ENCODE measurements around the gene HERC2. TPM values are rescaled to one million over a fixed set of nuclear protein-coding genes. Genes with fewer than 3 reads are reported as not detected.
"Not testable (repeated sequence)": the region's sequence is repeated elsewhere in the genome, so short reads cannot be mapped to it uniquely, and the experiment has no call there.

Gene HERC2
- polyA plus RNA-seq, 3 donors, result 42.2 to 47.2 (median 46.8) TPM

GRCh38 chr15:28286031-28286430, 35.9 kb downstream of the HERC2 start:
- no peak for DNase-seq (ENCODE audit: low read depth in 3 of 3, low spot score in 2 of 3)

- no peak for DNase-seq (ENCODE audit: low read depth in 3 of 3, low spot score in 2 of 3)
Measured at GRCh38 chr15:28281876-28282275, 40.1 kb downstream of the HERC2 start.

GRCh38 chr15:28274635-28275034, 47.3 kb downstream of the HERC2 start:
- DNase-seq (ENCODE audit: low read depth in 3 of 3, low spot score in 2 of 3), result no peak

- DNase-seq (ENCODE audit: low read depth in 3 of 3, low spot score in 2 of 3), result peak in 1 of 3 donors; percentile 8
Measured at GRCh38 chr15:28273873-28274610, 47.9 kb downstream of the HERC2 start.

- no peak for DNase-seq (ENCODE audit: low read depth in 3 of 3, low spot score in 2 of 3)
Measured at GRCh38 chr15:28273468-28273867, 48.5 kb downstream of the HERC2 start.

GRCh38 chr15:28272587-28272986, 49.4 kb downstream of the HERC2 start:
- DNase-seq (ENCODE audit: low read depth in 3 of 3, low spot score in 2 of 3), result no peak

GRCh38 chr15:28271697-28272260, 50.2 kb downstream of the HERC2 start:
- no peak for DNase-seq (ENCODE audit: low read depth in 3 of 3, low spot score in 2 of 3)

- no peak for DNase-seq (ENCODE audit: low read depth in 3 of 3, low spot score in 2 of 3)
Measured at GRCh38 chr15:28269097-28269496, 52.9 kb downstream of the HERC2 start.

GRCh38 chr15:28267727-28268126, 54.3 kb downstream of the HERC2 start:
- no peak for DNase-seq (ENCODE audit: low read depth in 3 of 3, low spot score in 2 of 3)

GRCh38 chr15:28265334-28266019, 56.5 kb downstream of the HERC2 start:
- no peak for DNase-seq (ENCODE audit: low read depth in 3 of 3, low spot score in 2 of 3)

GRCh38 chr15:28264166-28264565, 57.8 kb downstream of the HERC2 start:
- no peak for DNase-seq (ENCODE audit: low read depth in 3 of 3, low spot score in 2 of 3)

- DNase-seq (ENCODE audit: low read depth in 3 of 3, low spot score in 2 of 3), result no peak
Measured at GRCh38 chr15:28262438-28262837, 59.5 kb downstream of the HERC2 start.

GRCh38 chr15:28260722-28261121, 61.3 kb downstream of the HERC2 start:
- no peak for DNase-seq (ENCODE audit: low read depth in 3 of 3, low spot score in 2 of 3)

GRCh38 chr15:28260317-28260716, 61.7 kb downstream of the HERC2 start:
- DNase-seq (ENCODE audit: low read depth in 3 of 3, low spot score in 2 of 3), result no peak

- DNase-seq (ENCODE audit: low read depth in 3 of 3, low spot score in 2 of 3), result no peak
Measured at GRCh38 chr15:28255965-28256364, 66.0 kb downstream of the HERC2 start.

GRCh38 chr15:28252831-28253230, 69.1 kb downstream of the HERC2 start:
- DNase-seq (ENCODE audit: low read depth in 3 of 3, low spot score in 2 of 3), result no peak

GRCh38 chr15:28246605-28247004, 75.4 kb downstream of the HERC2 start:
- no peak for DNase-seq (ENCODE audit: low read depth in 3 of 3, low spot score in 2 of 3)

GRCh38 chr15:28243901-28244300, 78.1 kb downstream of the HERC2 start:
- no peak for DNase-seq (ENCODE audit: low read depth in 3 of 3, low spot score in 2 of 3)

GRCh38 chr15:28243399-28243798, 78.6 kb downstream of the HERC2 start:
- DNase-seq (ENCODE audit: low read depth in 3 of 3, low spot score in 2 of 3), result no peak

- DNase-seq (ENCODE audit: low read depth in 3 of 3, low spot score in 2 of 3), result not testable (repeated sequence)
Measured at GRCh38 chr15:28238296-28238695, 83.7 kb downstream of the HERC2 start.

- not testable (repeated sequence) for DNase-seq (ENCODE audit: low read depth in 3 of 3, low spot score in 2 of 3)
Measured at GRCh38 chr15:28231743-28232142, 90.2 kb downstream of the HERC2 start.

GRCh38 chr15:28231336-28231735, 90.6 kb downstream of the HERC2 start:
- DNase-seq (ENCODE audit: low read depth in 3 of 3, low spot score in 2 of 3), result not testable (repeated sequence)
